Adrenal gland (tissue), 12 donors: ENCODE data around the gene ARMC9. TPM values are rescaled to one million over a fixed set of nuclear protein-coding genes. Genes with fewer than 3 reads are reported as not detected.

Experiments used
- DNase-seq, 7 donors: peaks; one replicate each; pipeline ENCODE4 v3.0.0-alpha.2; 2019 to 2020
- H3K27ac ChIP-seq, 5 donors: fragments of 200-600 bp; sonication (generic) in 4 of 5; 1 replicate in 3 of 5; 2 replicates in 2 of 5; pipeline versions ENCODE4 v1.5.1 to v1.8.0; 2016 to 2020; ENCODE audit warnings: mild to moderate bottlenecking in 1 of 5
- H3K27me3 ChIP-seq: fragments of 200-600 bp; 2 replicates; pipeline ENCODE4 v1.8.0; 2021
- H3K36me3 ChIP-seq, 2 donors: fragments of 200-600 bp; replicated peaks in 1 of 2; 1 replicate in 1 of 2; 2 replicates in 1 of 2; pipeline versions ENCODE4 v1.5.1 to v1.8.0; 2018 to 2022
- H3K4me1 ChIP-seq, 2 donors: fragments of 200-600 bp; replicated peaks in 1 of 2; 1 replicate in 1 of 2; 2 replicates in 1 of 2; pipeline versions ENCODE4 v1.5.1 to v1.8.0; 2018 to 2021
- H3K4me3 ChIP-seq, 4 donors: fragments of 200-600 bp; sonication (generic) in 3 of 4; one replicate each; pipeline ENCODE4 v1.5.1; 2016 to 2018
- H3K9me3 ChIP-seq, 3 donors: fragments of 200-600 bp; sonication (generic) in 1 of 3; replicated peaks in 1 of 3; 1 replicate in 2 of 3; 2 replicates in 1 of 3; pipeline versions ENCODE4 v1.5.1 to v1.8.0; 2016 to 2021
- POLR2A ChIP-seq, 2 donors: fragments of 450-650 bp; IDR thresholded peaks; one replicate each; pipeline ENCODE4 v1.6.1; 2017; ENCODE audit warnings: antibody characterized with exemption in 2 of 2, mild to moderate bottlenecking in 2 of 2, moderate library complexity in 1 of 2
- WGBS, 4 donors: extraction: QIAGEN DNeasy Blood & Tissue Kit in 2 of 4; methylation state at CpG; one replicate each; pipeline versions ENCODE4 v1.1.5 to v1.1.7; 2013 to 2017; 5-methylcytosine and 5-hydroxymethylcytosine counted together
- intact Hi-C, 2 donors: fragments of 100-400 bp; cut with DNase I; formaldehyde crosslinking; loops; one replicate each; pipeline versions ENCODE4 v1.14.1 to v1.15.0; 2022 to 2023
- polyA plus RNA-seq, 3 donors: library from polyadenylated mRNA; stranded (reverse); fragments of 200-250 nt in 2 of 3; fragments of 350-450 nt in 1 of 3; fragmentation: Illumina TruSeq in 1 of 3; extraction: RNeasy Lipid Tissue Mini Kit (QIAGEN cat#74804) in 1 of 3; gene quantifications; one replicate each; pipeline ENCODE4 v1.2.3, GENCODE V29; 2013 to 2014
- total RNA-seq, 9 donors: library from RNA; depleted of rRNA in 4 of 9; stranded (reverse); fragments of >200 nt in 4 of 9; fragments of 120-200 nt in 1 of 9; fragmentation: NEBNext Ultra II Directional in 1 of 9; extraction: Animal tissue kit (Norgen Biotek cat#: 25700) in 1 of 9; gene quantifications; one replicate each; pipeline versions ENCODE4 v1.1.0 to v1.2.4, GENCODE V29; 2013 to 2023
- TF ChIP-seq, protein P1 (sequence below), 6 experiments: fragments of 450-650 bp in 4 of 6; fragments of 200-600 bp in 2 of 6; sonication (generic) in 1 of 6; IDR thresholded peaks; 1 replicate in 5 of 6; 2 replicates in 1 of 6; pipeline versions ENCODE4 v1.5.1 to v1.8.0; 2016 to 2021; ENCODE audit warnings: antibody characterized with exemption in 6 of 6, mild to moderate bottlenecking in 2 of 6, moderate library complexity in 1 of 6
- donor health status: healthy with polysubstance abuse.
- donor health status: Bipolar disorder and iron deficiency.
- donor health status: DM: yes; HTN: yes; CAD: no.
- donor health status: DM: no; HTN: no; CAD: no.
- donor health status: DM: no; HTN: no; CAD: no.
- donor health status: DM: yes; HTN: yes; CAD: no.

The ARMC9 gene
- total and polyA plus RNA-seq, 12 donors, result 22.0 to 109 (median 54.2) TPM

DNA sequence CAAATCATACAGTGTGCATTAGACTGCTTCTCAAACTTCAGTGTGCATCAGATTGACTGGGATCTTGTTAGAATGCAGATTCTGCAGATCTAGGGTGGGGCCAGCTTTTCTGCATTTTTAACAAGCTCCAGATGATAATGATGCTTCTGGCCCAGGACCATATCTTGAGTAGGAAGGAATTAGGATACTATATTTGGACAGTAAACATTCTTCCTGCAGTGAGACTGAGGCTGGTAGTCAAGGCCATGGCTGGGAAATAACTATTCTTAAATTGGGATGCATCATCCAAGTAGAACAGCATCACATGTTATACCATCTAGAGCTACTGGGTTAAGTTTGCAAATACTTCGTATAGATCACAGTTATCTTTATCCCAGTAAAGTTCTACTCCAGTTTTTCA lies 28.4 kb upstream of the ARMC9 start:
- TF ChIP-seq POLR2A (IDR thresholded peaks at IDR 0.05), result no peak
- TF ChIP-seq, protein P1, sequence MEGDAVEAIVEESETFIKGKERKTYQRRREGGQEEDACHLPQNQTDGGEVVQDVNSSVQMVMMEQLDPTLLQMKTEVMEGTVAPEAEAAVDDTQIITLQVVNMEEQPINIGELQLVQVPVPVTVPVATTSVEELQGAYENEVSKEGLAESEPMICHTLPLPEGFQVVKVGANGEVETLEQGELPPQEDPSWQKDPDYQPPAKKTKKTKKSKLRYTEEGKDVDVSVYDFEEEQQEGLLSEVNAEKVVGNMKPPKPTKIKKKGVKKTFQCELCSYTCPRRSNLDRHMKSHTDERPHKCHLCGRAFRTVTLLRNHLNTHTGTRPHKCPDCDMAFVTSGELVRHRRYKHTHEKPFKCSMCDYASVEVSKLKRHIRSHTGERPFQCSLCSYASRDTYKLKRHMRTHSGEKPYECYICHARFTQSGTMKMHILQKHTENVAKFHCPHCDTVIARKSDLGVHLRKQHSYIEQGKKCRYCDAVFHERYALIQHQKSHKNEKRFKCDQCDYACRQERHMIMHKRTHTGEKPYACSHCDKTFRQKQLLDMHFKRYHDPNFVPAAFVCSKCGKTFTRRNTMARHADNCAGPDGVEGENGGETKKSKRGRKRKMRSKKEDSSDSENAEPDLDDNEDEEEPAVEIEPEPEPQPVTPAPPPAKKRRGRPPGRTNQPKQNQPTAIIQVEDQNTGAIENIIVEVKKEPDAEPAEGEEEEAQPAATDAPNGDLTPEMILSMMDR (IDR thresholded peaks at IDR 0.05), result no peak
- Histone ChIP-seq H3K36me3 (peaks cover 0 to 34% of the 10 kb centered on the region in 2 donors), H3K4me1 (peaks cover 6 to 50% of the 10 kb centered on the region in 2 donors), H3K4me3 (no peak overlapping the region), H3K9me3 (no peaks in the 10 kb centered on the region), H3K27me3 (no peaks in the 10 kb centered on the region), H3K27ac (peak overlapping the region in 2 of 5 donors; percentile 21 to 90)
- 70 to 93% (median 81%) methylated on average over 1 of the region's 1 CpG for WGBS, 4 donors
- intact Hi-C loops, result no loop called here
- DNase-seq, result no peak

DNA sequence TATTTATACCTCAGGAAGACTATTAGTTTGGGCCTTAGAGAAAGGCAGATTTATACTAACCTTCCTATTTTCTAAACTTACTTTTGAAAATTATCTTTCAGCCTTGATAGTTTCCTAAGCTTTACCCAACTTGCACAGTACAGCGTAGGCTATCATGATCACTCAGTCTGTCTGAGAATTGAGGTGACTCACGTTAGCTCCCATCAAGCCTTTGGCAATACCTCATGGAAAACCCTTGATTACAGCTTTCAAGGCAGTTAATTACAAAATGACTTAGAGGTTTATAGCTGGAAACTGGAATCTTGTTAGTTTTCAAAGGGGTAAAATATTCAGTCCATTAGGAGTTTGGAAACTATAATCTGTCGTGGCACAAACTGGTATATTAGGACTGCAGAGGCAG lies 26.4 kb upstream of the ARMC9 start:
- H3K27ac ChIP-seq, result peak overlapping the region; percentile 70 to 90 (median 82)
- H3K36me3 ChIP-seq, result peaks cover 0 to 17% of the 10 kb centered on the region in 2 donors
- WGBS, 4 donors, result 33 to 59% (median 56%) methylated on average over 3 of the region's 3 CpGs
- DNase-seq, result peak in 5 of 7 donors; percentile 52 to 77 (median 72)
- no peak overlapping the region for H3K4me3 ChIP-seq
- intact Hi-C loops, result no loop called here
- no peaks in the 10 kb centered on the region for H3K27me3 ChIP-seq
- H3K4me1 ChIP-seq, result peaks cover 6 to 50% of the 10 kb centered on the region in 2 donors
- TF ChIP-seq POLR2A (IDR thresholded peaks at IDR 0.05), result peak in 1 of 2 donors; percentile 17
- TF ChIP-seq, protein P1 (IDR thresholded peaks at IDR 0.05), result no peak
- no peaks in the 10 kb centered on the region for H3K9me3 ChIP-seq

DNA sequence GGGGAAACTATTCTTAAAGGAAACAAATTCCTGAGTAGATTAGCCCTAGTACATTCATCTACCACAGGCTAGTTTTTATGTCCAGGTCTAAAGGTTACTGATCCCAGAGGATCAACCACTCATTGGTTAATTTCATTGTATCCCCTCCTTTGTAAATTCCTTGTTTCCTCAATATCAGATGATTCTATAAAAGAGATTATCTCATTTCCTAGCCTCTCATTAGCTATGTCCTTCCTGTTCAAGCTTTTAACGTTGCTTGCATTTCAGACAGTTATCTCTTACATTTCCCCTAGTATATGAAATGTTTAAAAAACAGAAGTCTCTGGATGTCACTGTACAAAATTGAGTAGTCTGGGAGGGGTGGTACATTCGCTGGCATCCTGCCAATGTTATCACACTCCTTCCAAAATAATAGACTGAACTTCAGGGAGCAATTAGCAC lies 24.2 kb upstream of the ARMC9 start:
- H3K27me3 ChIP-seq, result no peaks in the 10 kb centered on the region
- H3K36me3 ChIP-seq, result peaks cover 0 to 11% of the 10 kb centered on the region in 2 donors
- 19 to 35% (median 26%) methylated on average over 2 of the region's 2 CpGs for WGBS, 4 donors
- no peaks in the 10 kb centered on the region for H3K9me3 ChIP-seq
- H3K27ac ChIP-seq, result peak overlapping the region in 3 of 5 donors; percentile 5 to 90 (median 82)
- H3K4me1 ChIP-seq, result peaks cover 8 to 44% of the 10 kb centered on the region in 2 donors
- DNase-seq, result peak in 2 of 7 donors; percentile 23 to 50
- TF ChIP-seq, protein P1 (IDR thresholded peaks at IDR 0.05), result no peak
- TF ChIP-seq POLR2A (IDR thresholded peaks at IDR 0.05), result no peak
- no peak overlapping the region for H3K4me3 ChIP-seq
- intact Hi-C loops, result no loop called here

DNA sequence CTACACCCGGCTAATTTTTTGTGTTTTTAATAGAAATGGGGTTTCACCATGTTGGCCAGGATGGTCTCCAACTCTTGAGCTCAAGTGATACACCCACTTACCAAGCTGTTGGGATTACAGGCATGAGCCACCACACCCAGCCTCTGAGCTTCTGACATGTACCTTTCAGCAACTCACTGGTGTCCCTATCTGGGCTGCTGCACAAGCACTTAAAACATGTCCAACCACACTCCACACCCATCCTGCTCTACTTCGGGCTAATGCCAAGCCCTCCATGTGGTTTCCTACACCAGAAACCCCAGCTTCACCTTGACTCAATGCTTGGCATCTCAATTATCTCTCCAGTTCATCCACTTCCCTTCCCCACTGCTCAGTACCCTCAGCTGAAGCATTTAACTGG lies 22.4 kb upstream of the ARMC9 start:
- TF ChIP-seq, protein P1 (IDR thresholded peaks at IDR 0.05), result no peak
- intact Hi-C loops, result no loop called here
- Histone ChIP-seq H3K36me3 (peaks cover 0 to 1% of the 10 kb centered on the region in 2 donors), H3K27ac (peak overlapping the region in 1 of 5 donors; percentile 29), H3K27me3 (no peaks in the 10 kb centered on the region), H3K9me3 (no peaks in the 10 kb centered on the region), H3K4me1 (peaks cover 21 to 50% of the 10 kb centered on the region in 2 donors), H3K4me3 (no peak overlapping the region)
- WGBS, 4 donors, result 86 to 97% (median 94%) methylated on average over 2 of the region's 2 CpGs
- DNase-seq, result peak in 3 of 7 donors; percentile 16 to 54 (median 17)
